A673 (cell line): ENCODE data around the gene NEK8. TPM values are rescaled to one million over a fixed set of nuclear protein-coding genes. Genes with fewer than 3 reads are reported as not detected.

Source experiments
- BruUV-seq: library from RNA; stranded (reverse); fragments of 400-500 nt; replicated peaks from 2 replicates; lab custom pipeline; 2021; lab: Mats Ljungman, UMichigan
- CTCF ChIA-PET: fragments of 300-600 bp; sonication (Branson Sonifier 250); formaldehyde crosslinking; loops from one replicate; lab custom pipeline; 2022; ENCODE audit warnings: antibody characterized with exemption; lab: Charles Lee
- POLR2A ChIA-PET: fragments of 300-600 bp; sonication (Branson Sonifier 250); formaldehyde crosslinking; loops from one replicate; lab custom pipeline; 2022; ENCODE audit warnings: antibody characterized with exemption; ENCODE audit not compliant: low non-redundant PET; lab: Charles Lee
- DNase-seq: peaks from one replicate; pipeline ENCODE4 v3.0.0-alpha.2; 2015; ENCODE audit warnings: low spot score
- H3K27ac ChIP-seq: fragments of 200-600 bp; sonication (generic); 2 replicates; pipeline ENCODE4 v1.5.1; 2016; ENCODE audit warnings: mixed run types, low read depth, mild to moderate bottlenecking, mixed read lengths, antibody characterized with exemption, low read length; ENCODE audit not compliant: poor library complexity, severe bottlenecking
- H3K27me3 ChIP-seq: fragments of 200-600 bp; sonication (generic); replicated peaks from 2 replicates; pipeline ENCODE4 v1.6.1; 2017; ENCODE audit warnings: mixed run types, low read depth, mild to moderate bottlenecking, mixed read lengths, antibody characterized with exemption, low read length; ENCODE audit not compliant: insufficient read depth, poor library complexity
- H3K36me3 ChIP-seq: fragments of 200-600 bp; sonication (generic); 2 replicates; pipeline ENCODE4 v1.6.1; 2016; ENCODE audit warnings: mixed run types, mild to moderate bottlenecking, mixed read lengths, antibody characterized with exemption, low read length; ENCODE audit not compliant: insufficient read depth, poor library complexity, severe bottlenecking
- H3K4me1 ChIP-seq: fragments of 200-600 bp; sonication (generic); 2 replicates; pipeline ENCODE4 v1.6.1; 2017; ENCODE audit warnings: mixed run types, mild to moderate bottlenecking, mixed read lengths, antibody characterized with exemption, low read length; ENCODE audit not compliant: insufficient read depth, poor library complexity, severe bottlenecking
- H3K4me3 ChIP-seq: fragments of 200-600 bp; sonication (generic); 2 replicates; pipeline ENCODE4 v1.5.1; 2016; ENCODE audit warnings: low read depth, mixed run types, mild to moderate bottlenecking, mixed read lengths, low read length; ENCODE audit not compliant: poor library complexity, severe bottlenecking
- H3K9me3 ChIP-seq: fragments of 200-600 bp; sonication (generic); 2 replicates; pipeline ENCODE4 v1.6.1; 2016; ENCODE audit warnings: mixed run types, low read depth, mild to moderate bottlenecking, mixed read lengths, antibody characterized with exemption, low read length; ENCODE audit not compliant: poor library complexity, severe bottlenecking
- EZH2 ChIP-seq: fragments of 200-600 bp; sonication (generic); IDR thresholded peaks from 2 replicates; pipeline ENCODE4 v1.6.1; 2017; ENCODE audit warnings: borderline replicate concordance, low read depth, mild to moderate bottlenecking, mixed read lengths, antibody characterized with exemption, low read length; ENCODE audit not compliant: poor library complexity, severe bottlenecking
- intact Hi-C: fragments of 100-400 bp; cut with micrococcal nuclease; formaldehyde crosslinking; loops from one replicate; pipeline ENCODE4 v1.10.0; 2022; ENCODE audit not compliant: unreplicated experiment
- total RNA-seq: library from RNA; stranded (reverse); gene quantifications from 2 replicates; pipeline ENCODE4 v1.2.3, GENCODE V29; 2021
- TF ChIP-seq, protein P1 (sequence below): fragments of 300-800, 200-600 bp; sonication (generic); conservative IDR thresholded peaks from 2 replicates; pipeline ENCODE4 v1.5.1; 2017; ENCODE audit warnings: low read depth, mild to moderate bottlenecking, antibody characterized with exemption, low read length, moderate library complexity, mixed read lengths

The NEK8 gene
- total RNA-seq, 1 experiment from 2014 or later, result 3.9 TPM

DNA sequence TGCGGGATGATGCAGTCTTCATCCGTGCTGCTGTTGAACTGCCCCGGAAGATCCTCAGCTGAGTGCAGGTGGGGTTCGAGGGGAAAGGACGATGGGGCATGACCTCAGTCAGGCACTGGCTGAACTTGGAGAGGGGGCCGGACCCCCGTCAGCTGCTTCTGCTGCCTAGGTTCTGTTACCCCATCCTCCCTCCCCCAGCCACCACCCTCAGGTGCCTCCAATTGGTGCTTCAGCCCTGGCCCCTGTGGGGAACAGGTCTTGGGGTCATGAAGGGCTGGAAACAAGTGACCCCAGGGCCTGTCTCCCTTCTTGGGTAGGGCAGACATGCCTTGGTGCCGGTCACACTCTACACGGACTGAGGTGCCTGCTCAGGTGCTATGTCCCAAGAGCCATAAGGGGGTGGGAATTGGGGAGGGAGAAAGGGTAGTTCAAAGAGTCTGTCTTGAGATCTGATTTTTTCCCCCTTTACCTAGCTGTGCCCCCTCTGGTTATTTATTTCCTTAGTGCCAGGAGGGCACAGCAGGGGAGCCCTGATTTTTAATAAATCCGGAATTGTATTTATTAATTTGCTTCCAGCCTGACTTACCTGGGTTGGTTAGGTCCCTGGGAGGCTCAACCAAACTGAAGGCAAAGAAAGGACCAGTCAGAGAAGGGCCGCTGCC, 21.1 kb downstream of the NEK8 start:
- H3K27me3 ChIP-seq, result no peaks in the 10 kb centered on the region
- peaks cover 21% of the 10 kb centered on the region for H3K4me1 ChIP-seq
- TF ChIP-seq, protein P1, sequence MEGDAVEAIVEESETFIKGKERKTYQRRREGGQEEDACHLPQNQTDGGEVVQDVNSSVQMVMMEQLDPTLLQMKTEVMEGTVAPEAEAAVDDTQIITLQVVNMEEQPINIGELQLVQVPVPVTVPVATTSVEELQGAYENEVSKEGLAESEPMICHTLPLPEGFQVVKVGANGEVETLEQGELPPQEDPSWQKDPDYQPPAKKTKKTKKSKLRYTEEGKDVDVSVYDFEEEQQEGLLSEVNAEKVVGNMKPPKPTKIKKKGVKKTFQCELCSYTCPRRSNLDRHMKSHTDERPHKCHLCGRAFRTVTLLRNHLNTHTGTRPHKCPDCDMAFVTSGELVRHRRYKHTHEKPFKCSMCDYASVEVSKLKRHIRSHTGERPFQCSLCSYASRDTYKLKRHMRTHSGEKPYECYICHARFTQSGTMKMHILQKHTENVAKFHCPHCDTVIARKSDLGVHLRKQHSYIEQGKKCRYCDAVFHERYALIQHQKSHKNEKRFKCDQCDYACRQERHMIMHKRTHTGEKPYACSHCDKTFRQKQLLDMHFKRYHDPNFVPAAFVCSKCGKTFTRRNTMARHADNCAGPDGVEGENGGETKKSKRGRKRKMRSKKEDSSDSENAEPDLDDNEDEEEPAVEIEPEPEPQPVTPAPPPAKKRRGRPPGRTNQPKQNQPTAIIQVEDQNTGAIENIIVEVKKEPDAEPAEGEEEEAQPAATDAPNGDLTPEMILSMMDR, result no peak
- TF ChIP-seq EZH2, result no peak
- intact Hi-C loops, result loop anchor here (2.0 to 5.0 kb wide), 2 partner anchors 23 to 153 kb away; partner anchors contain the start of genes DHRS13 and TLCD1
- DNase-seq, result no peak
- no peaks in the 10 kb centered on the region for H3K9me3 ChIP-seq
- peaks cover 43% of the 10 kb centered on the region for H3K36me3 ChIP-seq
- POLR2A ChIA-PET, result interaction anchor here (0.6 kb wide), 1 partner anchor 21 kb away, joined by 4 read pairs; no protein-coding TSS in a partner anchor
- CTCF ChIA-PET, result interaction anchor here (0.5 to 2.5 kb wide), 8 partner anchors 11 to 367 kb away, joined by 3 to 82 read pairs (median 6); partner anchors contain the start of genes NEK8 and TLCD1
- BruUV-seq, result no TSS peak
- no peak overlapping the region for H3K4me3 ChIP-seq
- H3K27ac ChIP-seq, result peak overlapping the region; percentile 50

DNA sequence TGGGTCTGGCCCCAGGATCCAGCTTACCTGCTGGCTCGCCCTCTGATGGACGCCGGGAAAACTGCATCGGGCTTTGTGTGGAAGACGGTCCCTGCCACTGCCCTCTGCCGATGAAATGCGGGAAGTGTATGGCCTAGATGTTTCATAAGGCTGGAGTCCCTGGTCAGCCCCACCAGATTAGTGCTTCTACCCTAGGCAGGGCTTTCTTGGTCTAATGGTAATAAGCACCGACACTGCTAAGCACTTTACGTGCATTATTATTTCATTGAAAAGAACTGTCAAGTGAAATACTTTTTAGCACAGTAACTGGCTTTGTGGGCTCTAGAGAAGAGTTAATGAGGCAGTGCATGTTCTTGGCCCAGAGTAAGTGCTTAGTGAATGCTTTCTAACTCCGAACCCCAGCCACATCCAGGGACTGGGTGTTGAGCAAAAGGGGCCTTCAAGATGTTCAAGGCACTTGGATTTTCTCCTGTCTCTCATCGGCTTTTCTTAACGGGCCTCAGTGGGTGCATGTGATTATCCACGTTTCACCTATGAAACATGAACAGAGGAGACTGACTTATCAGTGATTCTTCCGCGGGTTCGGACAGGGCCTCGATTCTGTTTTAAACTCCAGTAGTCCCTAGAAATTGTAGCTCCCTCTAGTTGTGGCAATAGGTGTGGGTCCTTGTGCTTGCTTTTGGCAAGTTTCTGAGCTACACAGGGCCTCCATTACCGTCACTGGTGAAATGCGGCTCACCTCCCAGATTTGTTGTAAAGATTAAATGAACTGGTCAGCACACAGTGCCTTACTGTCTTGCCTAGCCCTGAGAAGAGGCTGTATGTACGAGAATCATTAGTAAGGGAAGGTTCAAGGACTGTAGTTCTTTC, 21.8 kb downstream of the NEK8 start:
- no peak overlapping the region for H3K27ac ChIP-seq
- no peak overlapping the region for H3K4me3 ChIP-seq
- ChIA-PET CTCF (interaction anchor here (0.5 to 2.5 kb wide), 9 partner anchors 10 to 367 kb away, joined by 3 to 82 read pairs (median 5); partner anchors contain the start of genes NEK8 and TLCD1), POLR2A (interaction anchor here (0.6 kb wide), 1 partner anchor 21 kb away, joined by 4 read pairs; no protein-coding TSS in a partner anchor)
- BruUV-seq, result TSS peak; percentile 37
- peaks cover 21% of the 10 kb centered on the region for H3K4me1 ChIP-seq
- intact Hi-C loops, result loop anchor here (2.0 kb wide), 1 partner anchor 24 kb away; the partner anchor contains the start of gene TLCD1
- H3K36me3 ChIP-seq, result peaks cover 43% of the 10 kb centered on the region
- no peaks in the 10 kb centered on the region for H3K9me3 ChIP-seq
- TF ChIP-seq, protein P1, result peak; percentile 99
- TF ChIP-seq EZH2, result no peak
- H3K27me3 ChIP-seq, result no peaks in the 10 kb centered on the region
- peak; percentile 95 for DNase-seq
